HG03135 (cell line): ENCODE results near the gene AMN1.
"Not testable (repeated sequence)": the region's sequence is repeated elsewhere in the genome, so short reads cannot be mapped to it uniquely, and the experiment has no call there.

Experiments
- ATAC-seq: cut with Tn5 transposase; IDR thresholded peaks from one replicate; pipeline ENCODE4 v1.9.1; 2021; ENCODE audit warnings: mild to moderate bottlenecking, moderate library complexity; ENCODE audit not compliant: unreplicated experiment

The AMN1 gene

GRCh38 chr12:31733549-31734432 lies 5.0 kb upstream of the AMN1 start:
- ATAC-seq: not testable (repeated sequence)

GRCh38 chr12:31732926-31733548 lies 4.2 kb upstream of the AMN1 start:
- no peak for ATAC-seq

- not testable (repeated sequence) for ATAC-seq
Measured at GRCh38 chr12:31731203-31731602, 2.4 kb upstream of the AMN1 start.

DNA sequence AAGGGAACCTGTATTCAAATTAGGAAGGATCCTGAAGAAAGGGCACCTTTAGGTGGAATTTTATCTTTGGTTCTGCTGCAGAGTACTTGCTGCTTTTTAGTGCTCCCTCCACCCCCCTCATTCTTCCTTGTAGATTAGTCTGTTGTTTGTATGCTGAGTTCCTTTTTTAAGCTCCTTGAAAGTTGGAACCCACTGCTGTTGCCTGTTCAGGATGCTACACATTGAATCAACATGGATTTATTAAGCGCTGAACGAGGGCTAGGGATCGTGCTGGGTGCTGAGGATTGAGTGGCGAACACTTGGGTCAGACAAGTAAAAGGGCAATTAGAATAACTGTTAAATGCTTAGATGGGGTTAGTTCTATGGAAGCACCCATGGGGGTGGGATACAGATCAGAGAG lies 884 bp upstream of the AMN1 start:
- ATAC-seq: no peak

DNA sequence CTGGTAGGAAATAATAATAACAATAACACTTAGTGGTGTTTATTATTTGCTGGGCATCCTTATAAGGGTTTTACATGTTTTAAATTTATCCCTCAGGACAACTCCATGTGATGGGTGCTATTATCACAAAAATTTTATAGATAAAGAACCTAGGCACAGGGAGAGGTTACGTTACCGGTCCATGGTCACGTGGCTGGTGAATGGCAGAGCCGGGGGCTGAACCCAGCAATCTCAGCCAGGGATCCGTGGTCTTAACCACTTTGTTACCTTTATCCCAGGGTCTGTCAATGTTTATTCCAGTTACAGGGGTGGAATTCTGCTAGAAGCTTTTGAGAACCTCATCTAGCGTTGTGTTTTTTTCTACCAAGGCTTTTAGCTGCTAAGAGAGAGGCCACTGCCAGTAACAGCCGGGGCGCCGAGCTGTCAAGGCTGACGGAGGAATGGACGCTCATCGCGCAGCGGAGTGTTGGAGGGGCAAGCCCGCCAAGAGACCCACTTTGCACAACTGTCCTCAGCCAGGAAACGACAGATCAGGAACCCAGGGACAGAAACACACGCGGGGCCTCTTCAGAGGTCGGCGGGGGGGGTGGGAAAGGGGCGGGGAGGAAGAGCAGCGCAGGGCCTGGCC lies 418 bp downstream of the AMN1 start:
- ATAC-seq: peak; percentile 6

DNA sequence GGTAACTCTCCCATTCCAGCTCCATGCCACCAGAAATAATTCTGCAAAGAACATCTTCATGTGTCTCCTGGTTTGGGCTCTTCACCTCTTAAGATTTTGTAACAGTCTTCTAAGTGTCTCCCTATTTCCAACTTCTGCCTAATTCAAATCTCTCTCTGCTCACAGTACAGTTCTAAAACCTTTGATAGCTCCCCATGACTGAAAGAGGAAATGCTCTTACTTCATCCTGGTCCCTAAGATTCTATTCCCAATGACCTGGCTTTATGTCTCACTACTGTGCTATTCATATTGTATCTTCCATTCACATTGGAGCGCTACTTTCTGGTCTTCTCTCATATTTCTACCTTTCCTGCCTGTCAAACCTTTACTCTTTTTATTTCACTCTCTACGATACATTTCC lies 1.6 kb downstream of the AMN1 start:
- ATAC-seq: no peak

- no peak for ATAC-seq
Measured at GRCh38 chr12:31726575-31726974, 2.2 kb downstream of the AMN1 start.

DNA sequence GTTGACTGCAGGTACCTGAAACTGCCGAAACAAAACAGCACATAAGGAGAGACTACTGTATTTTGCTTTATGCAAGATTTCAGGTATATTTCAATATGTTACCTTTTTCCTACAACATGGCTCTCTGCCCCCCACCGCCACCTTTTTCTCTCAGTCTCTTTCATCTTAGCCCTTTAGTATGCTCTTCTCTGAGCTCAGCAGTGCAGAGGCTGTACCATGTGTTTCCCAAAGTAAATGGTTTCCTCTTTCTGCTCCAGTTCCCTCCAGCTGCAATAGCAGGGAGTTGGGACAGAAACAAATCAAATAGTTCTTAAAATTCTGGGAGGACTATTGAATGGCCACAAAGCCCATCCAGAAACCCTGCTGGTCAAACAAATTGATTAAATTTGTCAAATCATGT lies 4.3 kb downstream of the AMN1 start:
- ATAC-seq: no peak

- ATAC-seq: no peak
Measured at GRCh38 chr12:31722580-31722979, 6.2 kb downstream of the AMN1 start.

GRCh38 chr12:31718542-31719198 lies 10.2 kb downstream of the AMN1 start:
- ATAC-seq: not testable (repeated sequence)

- ATAC-seq: not testable (repeated sequence)
Measured at GRCh38 chr12:31716998-31717397, 11.8 kb downstream of the AMN1 start.

DNA sequence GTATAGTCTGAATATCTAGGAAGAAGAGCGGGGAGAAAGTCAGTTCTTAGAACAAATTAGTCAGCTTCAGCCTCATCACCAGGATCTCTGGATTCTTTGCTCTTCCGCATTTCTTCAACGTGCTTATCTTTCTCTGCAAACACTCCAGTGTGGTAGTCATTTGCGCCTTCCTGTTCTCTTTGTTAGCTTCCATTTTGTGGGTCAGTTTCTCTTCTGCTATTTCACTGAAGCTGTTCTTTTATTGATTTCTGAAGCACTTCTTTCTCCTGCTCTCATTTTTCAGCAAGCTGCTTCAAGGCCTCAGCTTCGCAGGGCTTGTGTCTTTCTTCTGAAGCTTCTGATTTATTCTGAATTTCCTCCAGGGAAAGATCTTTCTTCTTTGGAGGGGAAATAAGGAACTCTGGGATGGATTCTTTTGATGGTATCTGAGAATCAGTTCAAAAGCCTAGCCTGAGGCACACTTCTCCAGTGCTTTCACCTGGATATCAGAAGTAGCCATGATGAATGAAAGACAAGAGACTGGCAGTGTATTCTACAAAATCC lies 13.5 kb downstream of the AMN1 start:
- no peak for ATAC-seq

DNA sequence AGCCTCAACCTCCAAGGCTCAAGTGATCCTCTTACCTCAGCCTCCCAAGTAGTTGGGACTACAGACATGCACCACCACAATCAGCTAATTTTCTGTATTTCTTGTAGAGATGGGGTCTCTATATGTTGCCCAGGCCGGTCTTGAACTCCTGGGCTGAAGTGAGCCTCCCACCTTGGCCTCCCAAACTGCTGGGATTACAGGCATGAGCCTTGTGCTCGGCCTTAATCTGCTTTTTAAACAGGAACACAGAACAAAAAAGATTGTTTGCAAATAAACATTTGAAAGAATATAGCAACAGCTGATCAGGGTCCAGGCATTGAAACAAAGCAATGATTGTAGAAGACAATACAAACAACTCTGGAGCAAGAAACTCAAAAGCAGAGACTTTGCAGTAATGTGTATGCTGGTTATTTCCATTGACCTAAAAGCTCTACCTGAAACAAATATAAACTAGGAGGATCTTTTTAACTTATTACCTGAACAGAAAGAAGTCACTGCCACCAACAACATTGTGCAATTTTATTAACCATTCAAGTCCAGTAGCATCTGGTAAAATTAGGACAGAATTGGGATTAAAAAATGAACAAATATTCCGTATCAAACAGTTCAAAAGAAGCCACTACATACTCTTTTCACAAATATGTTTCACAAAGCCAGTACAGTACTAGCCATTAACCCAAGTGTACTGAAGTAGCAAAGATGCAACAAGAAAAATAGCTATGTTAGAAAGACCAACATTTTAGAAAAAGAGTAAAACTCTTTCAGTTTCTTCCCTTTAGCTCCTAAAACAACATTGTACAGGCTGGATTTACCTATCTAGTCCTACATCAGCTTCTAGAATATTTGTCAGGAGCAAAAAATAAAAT lies 14.2 kb downstream of the AMN1 start:
- ATAC-seq: no peak

DNA sequence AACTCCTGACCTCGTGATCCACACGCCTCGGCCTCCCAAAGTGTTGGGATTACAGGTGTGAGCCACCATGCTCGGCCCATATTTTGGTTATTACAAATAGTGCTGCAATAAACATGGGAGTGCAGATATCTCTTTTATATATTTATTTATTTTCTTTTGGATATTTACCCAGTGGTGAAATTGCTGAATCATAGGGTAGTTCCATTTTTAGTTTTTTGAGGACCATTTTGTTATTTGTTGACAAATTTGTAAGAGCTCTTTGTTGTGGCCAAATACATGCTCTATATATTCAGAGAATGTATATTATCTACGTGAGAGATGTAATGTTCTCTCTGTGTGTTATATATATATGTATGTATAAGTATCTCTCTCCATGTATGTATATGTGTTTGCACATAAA lies 15.9 kb downstream of the AMN1 start:
- no peak for ATAC-seq

DNA sequence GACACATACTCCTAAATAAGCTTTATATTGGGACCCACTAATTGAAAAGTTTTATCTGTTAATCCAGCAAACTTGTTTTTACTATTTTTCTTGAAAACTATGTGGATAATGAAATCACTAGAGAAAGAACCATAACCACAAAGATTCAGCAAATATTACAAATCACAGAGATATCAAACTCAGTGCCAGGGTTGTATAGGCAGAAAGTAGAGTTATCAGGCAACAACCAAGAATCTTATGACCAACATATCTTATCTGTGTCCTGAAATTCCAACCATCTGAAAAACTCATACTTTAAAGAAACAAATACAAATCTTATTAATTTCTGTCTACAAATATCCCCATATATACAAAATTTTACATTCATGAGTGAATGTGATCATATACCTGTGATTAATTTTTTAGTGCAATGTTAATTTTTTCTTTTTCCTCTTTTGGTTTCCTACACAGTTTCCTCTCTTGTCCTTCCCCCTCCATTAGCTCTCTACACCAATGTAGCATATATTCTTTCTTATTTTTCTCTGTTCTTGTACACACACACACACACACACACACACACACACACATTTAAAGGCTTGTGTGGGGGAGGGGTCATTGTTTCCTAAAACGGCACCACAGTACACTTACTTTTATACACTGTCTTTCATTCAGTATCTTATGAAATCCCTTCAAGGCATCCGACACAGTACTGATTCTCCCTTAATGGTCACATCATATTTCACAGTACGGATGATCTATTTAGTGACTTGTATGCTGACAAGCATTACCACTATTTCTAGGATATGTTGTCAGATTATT lies 18.6 kb downstream of the AMN1 start:
- no peak for ATAC-seq

DNA sequence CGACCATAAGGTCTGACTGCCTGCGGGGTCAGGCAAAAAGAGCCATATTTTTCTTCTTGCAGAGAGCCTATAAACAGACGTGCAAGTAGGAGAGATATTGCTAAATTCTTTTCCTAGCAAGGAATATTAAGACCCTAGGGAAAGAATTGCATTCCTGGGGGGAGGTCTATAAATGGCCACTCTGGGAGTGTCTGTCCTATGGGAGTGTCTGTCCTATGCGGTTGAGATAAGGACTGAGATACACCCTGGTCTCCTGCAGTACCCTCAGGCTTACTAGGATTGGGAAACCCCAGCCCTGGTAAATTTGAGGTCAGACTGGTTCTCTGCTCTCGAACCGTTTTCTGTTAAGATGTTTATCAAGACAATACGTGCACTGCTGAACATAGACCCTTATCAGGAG lies 20.7 kb downstream of the AMN1 start:
- not testable (repeated sequence) for ATAC-seq

DNA sequence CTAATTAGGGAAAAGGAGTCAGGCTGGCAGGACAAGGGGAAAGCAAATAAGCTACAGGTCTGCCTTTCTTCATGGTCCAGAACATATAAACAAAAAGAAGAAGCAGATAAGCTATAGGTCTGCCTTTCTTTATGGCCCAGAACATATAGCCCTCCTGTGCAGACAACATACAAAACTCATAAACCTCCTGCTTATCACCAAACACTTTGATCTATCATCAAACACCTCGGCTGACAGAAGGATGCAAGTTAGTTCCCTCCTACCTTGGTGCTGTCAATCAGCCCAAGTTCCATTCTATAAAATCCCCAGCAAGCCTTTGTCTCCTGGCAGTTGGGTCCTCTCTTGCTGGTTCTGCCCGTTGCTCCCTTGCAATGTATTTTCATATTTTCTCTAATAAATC lies 23.2 kb downstream of the AMN1 start:
- no peak for ATAC-seq

GRCh38 chr12:31702047-31702446 lies 26.8 kb downstream of the AMN1 start:
- ATAC-seq: no peak

DNA sequence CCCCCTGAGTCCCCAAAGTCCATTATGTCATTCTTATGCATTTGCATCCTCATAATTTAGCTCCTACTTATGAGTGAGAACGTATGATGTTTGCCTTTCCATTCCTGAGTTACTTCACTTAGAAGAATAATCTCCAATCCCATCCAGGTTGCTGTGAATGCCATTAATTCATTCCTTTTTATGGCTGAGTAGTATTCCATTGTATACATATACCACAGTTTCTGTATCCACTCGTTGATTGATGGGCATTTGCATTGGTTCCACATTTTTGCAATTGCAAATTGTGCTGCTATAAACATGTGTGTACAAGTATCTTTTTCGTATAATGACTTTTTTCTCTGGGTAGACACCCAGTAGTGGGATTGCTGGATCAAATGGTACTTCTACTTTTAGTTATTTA lies 38.9 kb downstream of the AMN1 start:
- not testable (repeated sequence) for ATAC-seq
